Medulla oblongata (tissue), 1 donor: ENCODE results near the gene ASPDH.
"Not testable (repeated sequence)": the region's sequence is repeated elsewhere in the genome, so short reads cannot be mapped to it uniquely, and the experiment has no call there.

Experiments used
- DNase-seq: peaks from one replicate; pipeline ENCODE4 v3.0.0-alpha.2; 2015; ENCODE audit errors: extremely low spot score

Gene ASPDH

DNA sequence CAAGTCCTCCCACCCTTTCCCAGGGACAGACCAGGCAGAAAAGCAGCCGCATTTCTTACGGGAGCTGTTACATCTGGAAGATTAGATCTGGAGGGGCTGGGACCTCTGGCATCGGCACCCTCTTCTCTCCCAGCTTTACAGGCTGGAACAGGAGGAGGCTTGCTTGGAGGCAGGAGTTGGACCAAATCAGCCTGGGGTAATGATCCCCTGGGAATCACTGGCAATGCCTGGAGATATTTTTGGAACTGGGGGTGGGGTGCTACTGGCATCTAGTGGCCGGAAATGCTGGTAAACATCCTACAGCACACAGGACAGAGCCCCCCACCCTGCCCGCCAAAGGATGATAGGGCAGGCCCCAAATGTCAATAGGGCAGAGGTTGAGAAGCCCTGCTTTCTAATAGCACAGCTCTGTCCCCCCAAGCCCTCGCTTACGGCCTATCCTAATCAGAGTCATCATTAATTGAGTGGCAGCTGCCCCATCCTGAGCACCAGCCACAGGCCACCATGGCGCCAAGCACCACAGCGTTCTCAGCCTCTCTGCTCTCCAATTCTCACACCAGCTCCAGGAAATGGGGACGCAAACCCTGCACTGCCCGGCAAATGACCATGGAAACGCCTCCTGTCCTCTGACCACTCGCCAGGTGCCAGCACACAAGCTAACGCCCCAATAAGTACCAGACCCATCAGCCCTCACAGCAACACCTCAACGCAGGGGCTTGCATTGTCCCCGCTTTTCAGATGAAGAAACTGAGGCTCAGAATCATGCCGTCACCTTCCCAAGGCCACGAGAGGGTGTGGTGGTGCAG, 33.9 kb upstream of the ASPDH start:
- peak; percentile 48 for DNase-seq

DNA sequence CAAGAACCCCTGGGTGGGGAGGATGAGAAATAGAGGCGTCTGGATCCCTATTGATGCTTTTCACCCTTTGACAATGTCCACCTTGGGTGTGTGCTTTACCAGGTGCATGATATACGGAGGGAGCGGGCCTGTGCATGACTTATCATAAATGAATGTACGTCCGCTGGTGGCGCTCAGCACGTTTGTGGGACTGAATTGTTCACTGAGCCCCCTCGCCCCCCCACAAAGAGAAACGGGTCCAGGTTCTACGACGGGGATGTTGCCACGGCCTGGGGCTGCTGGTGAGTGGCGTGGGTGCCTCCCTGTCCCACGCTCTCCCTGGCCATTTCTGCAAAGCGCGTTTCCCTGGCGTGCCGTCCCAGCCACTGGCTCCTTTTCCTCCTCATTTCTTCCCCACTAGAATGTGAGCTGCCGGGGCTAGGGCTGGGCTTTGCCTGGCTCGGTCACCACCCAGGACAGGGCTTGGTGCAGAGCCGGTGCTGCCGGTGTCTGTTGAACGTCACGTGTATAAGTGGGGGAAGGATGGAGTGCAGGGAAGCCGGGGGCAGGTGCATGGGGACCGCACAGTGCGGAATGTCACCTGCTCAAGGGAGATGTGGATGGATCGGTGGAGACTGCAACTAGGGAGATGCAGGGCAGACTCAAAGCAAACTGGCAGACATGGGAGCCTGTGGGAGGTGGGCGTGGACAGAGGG, 33.0 kb upstream of the ASPDH start:
- DNase-seq: no peak

DNA sequence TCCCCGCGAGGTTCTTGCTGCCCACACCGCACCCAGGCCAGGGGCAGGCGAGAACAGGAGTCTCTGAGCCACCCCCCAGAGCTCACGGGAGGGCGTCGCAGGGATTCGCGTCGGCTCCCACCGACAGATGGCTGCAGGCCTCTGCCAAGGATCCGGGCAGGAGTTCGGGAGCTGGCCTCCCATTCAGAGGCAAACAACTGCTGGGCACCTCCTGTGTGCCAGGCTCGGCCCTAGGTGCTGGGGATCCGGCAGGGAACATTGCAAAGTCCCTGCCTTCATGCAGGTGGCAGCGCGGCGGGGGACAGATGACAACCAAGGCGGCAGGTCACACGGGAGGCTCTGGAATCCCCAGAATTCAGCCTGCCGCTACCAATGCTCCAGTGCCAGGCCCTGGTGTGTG, 29.2 kb upstream of the ASPDH start:
- DNase-seq: no peak

DNA sequence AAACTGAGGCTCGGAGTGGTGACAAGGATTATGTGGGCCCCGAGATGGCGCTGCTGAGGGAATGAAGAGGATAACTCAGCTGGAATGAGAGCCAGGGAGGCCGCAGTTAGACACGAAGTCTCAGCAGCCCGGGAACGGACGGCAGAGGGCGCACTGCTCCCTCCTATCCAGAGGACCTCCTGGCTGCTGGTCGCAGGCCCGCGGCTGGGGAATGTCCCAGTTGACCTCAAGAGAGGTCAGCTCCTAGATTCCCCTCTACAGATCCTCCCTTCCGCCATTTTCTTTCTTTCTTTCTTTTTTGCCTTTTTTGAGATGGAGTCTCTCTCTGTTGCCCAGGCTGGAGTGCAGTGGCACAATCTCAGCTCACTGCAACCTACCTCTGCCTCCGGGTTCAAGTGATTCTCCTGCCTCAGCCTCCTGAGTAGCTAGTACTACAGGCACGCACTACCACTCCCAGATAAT, 24.1 kb upstream of the ASPDH start:
- peak; percentile 87 for DNase-seq

DNA sequence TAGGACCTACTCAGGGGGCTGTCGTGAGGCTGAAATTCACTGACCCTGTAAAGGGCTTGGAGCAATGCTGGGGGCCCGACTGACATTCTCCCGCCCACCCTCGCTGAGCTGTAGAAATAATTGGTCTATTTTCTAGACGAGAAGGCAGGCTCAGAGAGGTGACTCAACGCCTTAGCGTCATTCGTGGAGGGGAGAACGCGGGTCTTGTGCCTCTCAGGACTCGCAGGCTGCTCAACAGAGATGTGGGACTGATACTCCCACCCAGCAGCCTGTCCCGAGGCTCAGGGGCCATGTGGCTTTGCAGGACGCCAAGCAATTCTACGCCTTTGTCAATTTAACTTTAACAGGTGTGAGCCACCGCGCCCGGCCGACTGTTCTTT, 23.6 kb upstream of the ASPDH start:
- no peak for DNase-seq

DNA sequence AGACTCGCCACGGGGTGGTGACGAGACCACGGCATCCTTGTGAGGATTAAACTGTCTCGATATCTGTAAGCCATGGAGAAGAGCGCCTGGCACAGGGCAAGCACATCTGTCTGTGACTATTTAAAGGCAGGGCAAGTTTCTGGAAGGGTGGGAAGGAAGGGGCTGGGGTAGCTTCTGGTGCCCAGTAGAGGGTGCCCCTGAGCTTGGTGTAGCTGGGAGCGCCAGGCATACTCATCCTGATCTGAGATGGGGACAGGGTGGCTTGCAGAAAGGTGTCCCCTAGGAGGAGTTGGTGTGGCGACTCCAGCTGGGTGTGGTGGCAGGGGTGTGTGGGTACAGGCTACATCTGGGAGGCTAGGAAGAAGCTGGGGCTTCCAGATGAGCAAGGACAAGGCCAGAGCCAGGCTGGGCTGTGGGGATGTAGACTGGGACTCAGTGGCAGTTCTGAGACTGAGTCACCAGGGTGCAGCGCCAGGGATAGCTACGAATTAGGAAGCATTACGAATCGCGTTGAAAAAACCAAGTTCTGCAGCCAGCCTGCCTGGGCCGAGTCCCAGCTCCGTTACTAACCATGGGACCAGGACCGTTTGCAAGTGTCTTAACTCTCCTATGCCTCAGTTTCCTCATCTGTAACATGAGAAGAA, 23.1 kb upstream of the ASPDH start:
- no peak for DNase-seq

DNA sequence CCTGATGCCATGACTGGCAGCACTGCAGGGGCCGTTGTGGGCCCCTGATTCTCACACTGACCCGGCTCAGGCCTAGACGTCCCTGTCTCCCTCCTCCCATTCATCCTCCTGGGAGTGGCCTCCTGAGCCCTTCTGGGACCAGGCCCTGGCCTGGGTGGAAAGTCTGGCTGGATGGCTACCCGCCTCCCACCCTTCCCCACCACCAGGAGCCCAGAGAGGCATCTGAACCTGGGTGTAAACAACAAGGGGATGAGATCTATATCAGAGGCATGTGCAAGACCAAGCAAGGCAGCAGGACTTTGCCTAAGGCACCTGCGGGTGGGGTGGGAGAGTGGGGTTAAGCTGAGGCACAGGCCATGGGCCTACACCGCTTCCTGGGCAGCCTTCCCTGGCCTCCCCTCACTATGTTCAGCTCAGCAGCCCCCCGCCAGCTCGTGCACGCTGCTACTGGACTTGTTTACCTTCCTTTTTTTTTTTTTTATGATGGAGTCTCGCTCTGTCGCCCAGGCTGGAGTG, 22.0 kb upstream of the ASPDH start:
- no peak for DNase-seq

DNA sequence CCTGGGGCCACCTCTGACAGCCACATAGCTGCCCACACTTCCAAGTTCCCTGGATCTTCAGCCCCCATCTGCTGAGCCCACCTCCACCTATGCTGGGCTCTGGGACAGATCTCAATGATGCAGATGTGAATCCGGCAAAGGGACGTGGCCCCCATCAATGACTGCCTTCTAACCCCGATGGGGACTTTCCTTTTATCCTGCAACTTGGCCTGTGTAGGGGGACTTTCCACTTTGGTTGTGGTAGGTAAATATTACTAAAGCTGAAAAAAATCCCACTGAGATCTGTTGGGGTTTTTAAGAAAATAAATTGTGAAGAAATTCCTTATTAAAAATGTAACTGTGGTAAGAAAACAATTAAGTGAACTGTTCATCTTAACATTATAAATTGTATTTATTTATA, 20.8 kb upstream of the ASPDH start:
- DNase-seq: no peak

DNA sequence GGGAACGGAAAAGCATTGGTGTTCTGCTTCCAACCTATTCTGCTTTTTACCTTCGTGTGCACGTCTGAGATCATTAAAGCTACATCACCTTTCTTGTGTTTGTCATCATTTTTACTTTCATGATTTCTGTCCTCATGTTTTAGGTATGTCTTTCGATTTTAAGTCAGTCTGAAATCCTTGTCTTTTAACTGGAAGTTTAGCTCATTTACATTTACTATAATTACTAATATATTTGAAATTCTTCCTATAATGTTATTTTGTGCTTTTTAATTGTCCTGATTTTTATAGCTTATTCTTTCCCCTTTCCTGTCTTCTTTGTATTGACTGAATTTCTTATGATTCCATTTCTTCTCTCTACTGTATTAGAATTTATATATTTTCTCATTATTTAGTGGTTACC, 19.2 kb upstream of the ASPDH start:
- DNase-seq: no peak

DNA sequence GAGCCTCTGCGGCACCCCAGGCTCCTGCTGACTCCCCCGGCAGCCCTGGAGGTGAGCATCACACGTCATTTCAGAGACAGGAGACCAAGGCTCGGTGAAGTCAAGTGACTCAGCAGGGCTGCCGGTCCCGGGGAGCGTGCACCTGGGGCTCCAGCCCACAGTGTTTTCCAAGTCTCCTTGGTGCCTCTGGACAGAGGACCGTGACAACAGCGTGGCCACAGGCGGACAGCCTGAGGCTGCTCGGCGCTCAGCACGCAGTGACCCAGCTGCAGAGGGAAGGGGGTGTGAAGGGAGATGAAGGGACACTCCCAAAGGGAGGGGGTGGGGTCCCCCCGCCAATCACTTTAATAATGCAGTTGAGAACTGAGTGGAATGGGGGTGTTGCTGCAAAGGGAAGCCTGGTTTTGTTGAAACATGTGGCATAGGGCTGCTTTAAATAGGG, 17.5 kb upstream of the ASPDH start:
- DNase-seq: no peak

DNA sequence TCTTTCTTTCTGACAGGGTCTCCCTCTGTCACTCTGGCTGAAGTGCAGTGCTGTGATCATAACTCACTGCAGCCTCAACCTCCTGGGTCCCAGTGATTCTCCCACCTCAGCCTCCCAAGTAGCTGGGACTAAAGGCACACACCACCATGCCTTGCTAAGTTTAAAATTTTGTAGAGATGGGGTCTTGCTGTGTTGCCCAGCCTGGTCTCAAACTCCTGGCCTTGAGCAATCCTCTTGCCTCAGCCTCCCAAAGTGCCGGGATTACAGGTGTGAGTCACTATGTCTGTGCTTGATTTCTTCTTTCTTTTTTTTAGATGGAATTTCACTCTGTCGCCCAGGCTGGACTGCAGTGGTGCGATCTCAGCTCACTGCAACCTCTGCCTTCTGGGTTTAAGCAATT, 14.3 kb upstream of the ASPDH start:
- DNase-seq: not testable (repeated sequence)

DNA sequence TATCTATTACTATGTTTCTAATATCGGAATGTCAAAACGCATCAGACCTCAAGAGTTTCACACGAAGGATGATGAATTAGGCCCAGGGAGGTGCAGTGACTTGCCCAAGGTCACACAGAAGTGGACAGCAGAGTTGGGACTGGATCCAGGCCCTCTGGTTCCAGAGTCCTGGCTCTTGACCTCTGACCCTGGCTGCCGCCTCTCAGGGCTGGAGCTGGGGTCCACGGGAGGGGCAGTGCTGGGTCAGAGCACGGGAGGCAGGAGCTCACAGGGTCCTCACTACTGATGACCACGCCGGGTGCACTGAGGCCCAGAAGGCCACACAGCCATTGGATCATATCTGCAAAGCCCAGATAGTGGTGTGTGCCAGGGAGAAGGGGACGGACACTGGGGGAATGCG, 9.2 kb upstream of the ASPDH start:
- DNase-seq: no peak

DNA sequence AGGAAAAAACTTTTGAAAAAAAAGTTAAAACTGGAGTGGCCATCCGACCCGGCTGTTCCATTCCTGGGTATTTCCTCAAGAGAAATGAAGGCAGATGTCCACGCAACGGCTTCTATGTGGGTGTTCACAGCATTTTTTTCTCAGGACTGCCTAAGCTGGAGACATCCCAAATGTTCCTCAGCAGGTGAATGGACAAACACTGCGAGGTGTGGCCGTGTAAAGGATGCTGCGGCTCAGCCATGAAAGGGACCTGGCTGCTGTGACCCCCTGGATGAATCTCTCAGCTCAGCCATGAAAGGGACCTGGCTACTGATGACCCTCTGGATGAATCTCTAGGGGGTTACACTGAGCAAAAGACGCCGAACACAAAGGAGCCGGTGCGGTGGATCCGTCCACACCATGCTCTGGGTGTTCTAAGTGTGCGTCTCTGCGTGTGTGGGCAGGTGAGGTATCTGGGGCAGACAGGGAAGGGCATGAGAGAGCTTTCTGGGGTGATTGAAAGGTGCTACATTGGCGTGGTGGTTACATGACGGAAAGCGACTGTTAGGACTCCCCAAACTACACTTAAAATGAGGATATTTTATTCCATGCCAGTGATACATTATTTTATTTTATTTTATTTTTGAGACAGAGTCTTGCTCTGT, 7.2 kb upstream of the ASPDH start:
- DNase-seq: no peak

DNA sequence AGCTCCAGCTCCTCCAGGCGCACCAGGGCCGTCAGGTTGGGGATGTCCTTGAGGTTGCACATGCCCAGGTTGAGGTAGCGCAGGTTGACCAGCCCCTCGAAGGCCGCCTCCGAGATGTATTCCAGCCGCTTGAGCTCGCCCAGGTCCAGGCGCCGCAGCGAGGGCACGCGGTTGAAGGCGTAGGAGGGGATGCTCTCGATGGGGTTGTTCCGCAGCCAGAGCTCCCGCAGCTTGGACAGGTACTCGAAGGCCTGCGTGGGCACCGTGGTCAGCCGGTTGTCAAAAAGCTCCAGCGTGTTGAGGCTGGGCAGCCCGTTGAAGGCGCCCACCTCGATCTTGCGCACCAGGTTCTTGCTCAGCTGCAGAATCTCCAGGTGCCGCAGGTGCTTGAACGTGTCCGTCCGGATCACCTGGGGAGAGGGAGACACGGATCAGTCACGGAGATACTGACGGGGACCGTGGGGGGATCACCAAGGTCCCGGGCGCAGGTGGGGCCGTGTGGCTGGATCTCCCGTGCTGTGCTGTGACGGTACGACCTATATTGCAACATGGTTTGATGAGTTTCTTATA, 5.4 kb upstream of the ASPDH start:
- no peak for DNase-seq

DNA sequence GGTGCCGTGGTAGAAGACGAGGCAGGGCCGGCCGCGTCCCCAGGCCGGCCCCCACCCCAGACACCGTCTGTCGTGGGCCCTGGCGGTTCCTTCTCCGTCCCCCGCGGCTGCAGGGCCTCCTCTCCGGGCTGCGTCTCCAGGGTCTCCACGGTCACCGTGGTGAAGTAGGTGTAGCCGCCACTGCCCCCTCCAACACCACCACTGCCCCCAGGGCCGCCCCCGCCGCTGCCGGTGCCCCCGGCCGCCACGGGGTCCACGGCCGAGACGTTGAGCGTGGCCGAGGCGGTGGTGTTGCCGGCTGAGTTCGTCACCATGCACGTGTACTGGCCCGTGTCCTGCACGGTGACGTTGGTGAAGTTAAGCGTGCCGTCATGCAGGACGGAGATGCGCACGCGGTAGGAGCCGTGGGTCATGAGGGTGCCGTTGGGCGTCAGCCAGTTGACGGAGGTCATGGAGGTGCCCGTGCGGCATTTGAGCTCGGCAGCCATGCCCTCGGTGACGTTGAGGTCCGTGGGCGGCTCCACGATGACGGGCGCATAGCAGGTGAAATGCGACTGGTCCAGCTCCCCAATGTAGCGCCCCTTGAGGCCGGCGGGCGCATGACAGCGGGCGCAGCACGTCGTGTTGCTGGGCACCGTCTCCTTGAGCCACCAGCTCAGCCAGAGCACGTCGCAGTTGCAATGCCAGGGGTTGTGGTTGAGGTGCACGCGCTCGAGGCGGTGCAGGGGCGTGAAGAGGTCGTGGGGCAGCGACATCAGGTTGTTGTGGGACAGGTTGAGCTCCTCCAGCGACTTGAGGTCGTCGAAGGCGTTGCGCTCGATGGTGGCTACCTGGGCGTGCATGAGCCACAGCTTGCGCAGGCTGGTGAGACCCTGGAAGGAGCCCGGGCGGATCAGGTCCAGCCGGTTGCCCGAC, 4.6 kb upstream of the ASPDH start:
- no peak for DNase-seq

DNA sequence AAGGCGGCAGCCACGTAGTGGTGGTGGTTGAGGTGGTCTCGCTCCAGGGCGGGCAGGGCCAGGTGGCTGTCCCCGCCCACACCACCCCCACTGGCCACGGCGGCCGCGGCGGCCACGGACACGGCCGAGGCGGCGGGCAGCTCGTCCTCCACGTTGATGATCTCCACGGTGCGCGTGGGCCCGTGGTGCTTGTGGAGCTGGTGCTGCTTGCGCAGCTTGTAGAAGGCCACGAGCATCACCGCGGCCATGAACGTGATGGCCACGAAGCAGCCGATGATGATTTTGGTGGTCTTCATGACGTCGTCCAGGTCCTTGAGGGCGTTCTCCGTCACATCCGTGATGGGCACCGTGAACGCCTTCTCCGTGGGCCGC, 4.0 kb upstream of the ASPDH start:
- no peak for DNase-seq

DNA sequence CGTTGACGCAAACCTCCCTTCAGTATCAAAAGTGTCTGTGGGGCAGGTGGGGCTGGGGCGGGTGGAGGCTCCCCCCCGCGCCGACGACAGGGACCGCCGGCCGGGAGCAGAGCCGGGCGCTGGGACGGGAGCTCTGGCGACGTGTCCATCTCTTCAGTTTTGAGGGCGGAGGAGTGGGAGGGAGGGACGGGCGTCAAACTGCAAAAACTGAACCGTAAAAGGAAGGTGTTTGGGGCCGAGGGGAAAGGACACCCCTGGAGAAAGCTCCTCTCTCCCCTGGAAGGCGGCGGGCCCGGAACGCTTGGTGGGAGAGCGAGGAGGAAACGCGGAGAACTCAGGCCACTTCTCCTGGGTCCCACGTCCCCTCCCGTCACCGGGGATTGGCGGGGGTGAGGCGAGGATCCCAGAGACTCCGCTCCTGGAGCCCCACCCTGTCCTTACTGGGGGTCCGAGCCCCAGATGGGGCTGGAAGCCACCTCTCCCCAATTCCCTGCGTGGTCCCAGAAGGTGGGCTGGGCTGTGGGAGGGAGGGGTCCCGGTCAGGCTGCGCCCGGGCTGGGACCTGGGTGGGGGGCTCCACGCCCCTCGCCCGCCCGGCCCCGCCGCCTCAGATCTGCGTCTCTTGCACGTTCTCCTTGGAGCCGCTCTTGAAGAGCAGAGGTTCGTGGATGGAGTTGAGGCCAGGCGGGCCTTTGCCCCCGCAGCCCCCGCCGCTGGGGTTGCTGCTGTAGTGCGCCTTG, 3.4 kb upstream of the ASPDH start:
- no peak for DNase-seq

DNA sequence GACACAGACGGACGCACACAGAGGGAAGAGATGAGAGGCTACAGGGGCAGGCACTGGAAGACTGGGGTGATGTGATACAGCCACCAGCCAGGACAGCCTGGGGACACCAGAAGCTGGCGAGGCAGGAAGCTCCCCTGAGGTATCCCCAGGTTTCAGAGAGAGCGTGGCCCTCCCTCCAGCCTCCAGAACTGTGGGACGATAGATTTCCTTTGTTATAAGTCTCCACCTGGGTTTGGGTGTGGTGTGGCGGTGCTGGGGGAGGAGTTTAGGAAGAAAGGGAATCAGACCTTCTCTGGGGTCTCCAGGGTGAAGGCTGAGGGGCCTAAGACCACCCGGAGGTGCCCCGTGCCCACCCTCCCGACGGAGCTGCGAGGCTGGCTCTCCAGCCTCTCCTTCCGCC, 2.7 kb upstream of the ASPDH start:
- no peak for DNase-seq

DNA sequence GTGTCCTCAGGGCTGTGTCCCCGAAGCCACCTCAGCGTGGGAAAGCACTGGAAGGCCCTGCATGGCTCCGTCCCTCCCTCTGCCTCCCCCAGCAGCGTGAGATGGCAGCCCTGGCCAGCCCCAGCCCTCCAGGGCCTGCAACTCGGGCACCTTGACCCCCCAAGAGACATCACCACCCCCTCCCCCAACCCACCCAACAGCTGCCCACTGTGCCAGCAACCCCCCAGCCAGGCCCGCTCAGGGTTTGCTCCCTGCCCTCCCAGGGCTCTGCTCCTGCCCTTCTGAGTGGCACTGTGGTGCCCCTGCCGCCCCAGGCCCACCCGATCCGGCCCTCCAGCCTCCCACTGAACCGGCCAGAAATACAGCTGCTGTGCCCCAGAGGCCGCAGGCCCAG, 1.5 kb upstream of the ASPDH start:
- no peak for DNase-seq
